Non-pigmented ciliary epithelial cell (primary cell): ENCODE data around the gene TPRG1.

Experiments
- DNase-seq: peaks from one replicate; pipeline ENCODE4 v3.0.0-alpha.2; 2010; ENCODE audit warnings: low read depth

TPRG1 gene

DNA sequence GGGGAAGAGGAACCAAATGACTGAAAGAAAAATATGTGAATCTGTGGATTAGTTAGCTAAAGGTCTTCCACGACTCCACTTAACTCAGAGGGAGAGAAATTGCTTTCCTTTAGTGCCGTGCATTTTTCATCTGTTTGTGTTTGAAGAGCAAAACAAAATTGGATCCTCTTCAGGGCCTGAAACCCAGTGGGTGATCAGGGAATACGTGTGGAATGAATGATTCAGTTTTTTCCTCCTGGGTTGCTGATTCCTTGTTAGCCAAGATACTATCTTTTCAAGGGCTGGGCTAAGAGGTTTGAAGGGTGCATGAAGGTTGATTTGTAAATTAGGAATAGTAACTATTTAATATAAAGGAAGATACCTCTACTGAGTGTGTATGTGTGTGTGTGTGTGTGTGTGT lies 61.0 kb downstream of the TPRG1 start:
- DNase-seq, result no peak

DNA sequence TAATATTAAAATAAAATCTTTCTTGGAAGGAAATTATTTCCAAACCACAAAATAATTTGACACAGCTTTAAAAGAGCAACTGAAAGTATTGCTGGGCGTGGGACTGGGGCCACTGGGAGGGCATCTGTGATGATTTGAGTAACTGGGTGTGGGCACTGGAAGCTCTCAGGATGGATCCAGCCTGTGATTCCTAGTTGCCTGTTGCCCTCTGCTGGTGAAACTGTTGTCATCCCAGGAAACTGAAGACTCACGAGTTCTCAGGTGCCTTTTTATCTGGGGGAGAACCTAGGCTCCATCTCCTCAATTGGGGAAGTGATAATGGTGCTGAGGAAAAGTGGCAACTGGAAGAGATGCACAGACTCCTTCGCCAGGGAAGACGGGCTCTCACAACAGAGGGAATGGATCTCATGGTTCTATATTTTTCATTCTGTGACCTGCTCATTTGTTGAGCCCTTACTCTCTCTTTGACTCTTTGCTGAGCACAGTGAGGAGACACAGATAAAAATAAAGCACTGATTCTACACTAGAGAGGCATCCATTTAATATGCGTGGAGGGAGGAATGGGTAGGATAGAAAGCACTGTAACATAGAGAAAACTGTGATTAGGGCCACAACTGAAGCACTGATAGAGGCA lies 61.6 kb downstream of the TPRG1 start:
- DNase-seq, result peak; percentile 28

DNA sequence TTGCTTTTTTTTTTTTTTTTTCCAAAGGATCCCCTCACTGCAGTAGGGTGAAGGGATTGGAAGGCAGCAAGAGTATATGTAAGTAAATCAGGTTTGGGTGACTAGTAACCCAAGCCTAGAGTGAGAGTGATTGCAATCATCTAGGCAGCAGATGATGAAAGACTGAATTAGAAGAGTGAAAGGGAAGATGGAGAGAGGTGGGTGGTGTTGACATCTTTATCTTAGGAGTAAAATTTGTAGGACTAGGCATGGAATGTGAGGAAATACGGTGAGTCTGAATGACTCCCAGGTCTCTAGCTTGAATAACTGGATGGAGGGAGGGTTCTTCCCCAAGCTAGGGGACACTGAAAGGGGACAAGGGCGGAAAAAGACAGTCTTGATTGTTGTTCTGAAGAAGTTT lies 63.4 kb downstream of the TPRG1 start:
- no peak for DNase-seq

DNA sequence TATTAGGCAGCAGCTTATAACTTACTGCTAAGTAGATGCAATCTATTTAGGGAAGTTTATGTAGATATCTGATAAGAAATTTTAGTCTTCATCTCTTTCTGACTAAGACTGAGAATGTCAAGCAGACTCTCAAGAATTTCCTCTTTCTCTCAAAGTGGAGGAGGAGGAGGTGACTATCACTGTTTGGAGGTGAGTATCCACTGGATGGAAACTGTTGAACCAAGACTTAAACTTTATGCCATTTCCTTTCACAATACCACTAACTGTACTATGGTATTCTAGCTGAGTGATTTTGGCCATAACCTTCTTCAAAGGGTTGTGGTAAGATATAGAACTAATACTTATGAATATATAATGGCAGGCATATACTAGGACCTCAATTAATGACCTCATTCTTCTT lies 64.6 kb downstream of the TPRG1 start:
- no peak for DNase-seq

DNA sequence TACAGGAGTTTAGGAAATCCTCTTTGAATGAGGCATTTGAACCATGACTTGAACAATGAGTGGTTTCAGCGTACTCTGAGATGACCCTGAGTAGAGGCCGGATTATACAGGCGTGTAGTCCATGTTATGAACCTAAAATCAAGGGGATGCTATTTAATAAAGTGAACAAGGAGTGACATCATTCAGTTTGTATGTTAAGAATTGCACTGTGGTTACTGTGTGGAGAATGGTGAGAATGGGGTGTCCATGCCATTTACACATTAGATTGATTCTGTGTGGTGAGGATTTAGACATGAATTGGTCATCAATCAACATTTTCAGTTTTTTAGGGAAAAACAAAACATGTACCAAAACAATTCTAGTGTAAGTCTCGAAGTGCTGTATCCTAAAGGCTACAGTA lies 65.8 kb downstream of the TPRG1 start:
- DNase-seq, result peak; percentile 9

DNA sequence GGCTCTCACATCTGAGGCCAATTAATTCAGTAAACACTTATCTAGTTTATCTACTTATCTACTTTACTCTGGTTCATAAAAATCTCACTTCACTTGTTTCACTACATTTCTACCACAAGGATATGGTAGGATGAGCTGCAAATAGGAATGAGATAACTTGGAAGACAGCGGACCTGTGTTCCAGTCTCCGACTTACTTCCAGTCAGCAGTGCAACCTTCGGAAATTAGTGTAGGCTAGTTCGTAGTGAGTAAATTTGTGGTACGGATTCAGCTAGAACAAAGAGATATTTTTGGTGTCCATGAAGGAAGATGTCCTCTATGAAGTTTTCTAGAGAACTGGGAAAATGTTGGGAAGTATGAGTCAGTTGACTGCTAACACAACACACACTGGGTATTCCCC lies 66.3 kb downstream of the TPRG1 start:
- no peak for DNase-seq

DNA sequence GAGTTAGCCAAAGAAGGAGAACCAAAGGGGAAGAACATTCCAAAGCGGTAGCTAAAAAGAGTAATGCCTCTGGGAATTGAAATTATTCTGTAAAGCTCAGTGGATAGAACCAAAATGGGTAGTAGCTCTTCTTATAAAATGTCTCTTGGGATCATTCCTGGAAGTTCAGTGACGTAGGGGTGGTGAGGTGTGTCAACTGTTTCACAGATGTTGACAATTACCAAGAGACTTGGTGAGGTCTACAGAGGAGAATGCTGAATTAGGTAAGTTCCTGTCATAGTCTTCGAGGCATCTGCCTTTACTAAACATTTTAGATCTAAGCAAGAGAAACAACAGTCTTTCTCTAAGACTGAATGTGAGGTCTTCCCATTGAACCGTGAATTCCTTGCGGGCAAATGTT lies 67.8 kb downstream of the TPRG1 start:
- no peak for DNase-seq

DNA sequence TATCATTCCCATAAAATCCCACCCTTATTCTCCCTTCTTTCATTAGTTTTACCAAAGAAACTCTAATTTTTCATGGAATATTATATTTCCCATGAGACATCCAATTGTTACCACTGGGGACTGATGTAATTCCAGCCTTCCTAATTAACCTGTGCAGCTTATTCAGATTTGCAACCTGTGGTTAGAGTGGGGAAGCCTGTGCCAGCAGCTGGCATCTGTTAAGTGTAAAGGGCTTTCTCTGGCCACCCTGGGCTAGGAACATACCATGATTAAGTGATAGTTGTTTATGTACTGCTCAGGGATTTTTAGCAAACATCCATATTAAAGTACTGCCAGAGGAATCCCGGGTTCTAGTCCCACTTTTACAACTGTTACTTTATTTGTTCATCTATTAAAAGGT lies 78.2 kb downstream of the TPRG1 start:
- no peak for DNase-seq

DNA sequence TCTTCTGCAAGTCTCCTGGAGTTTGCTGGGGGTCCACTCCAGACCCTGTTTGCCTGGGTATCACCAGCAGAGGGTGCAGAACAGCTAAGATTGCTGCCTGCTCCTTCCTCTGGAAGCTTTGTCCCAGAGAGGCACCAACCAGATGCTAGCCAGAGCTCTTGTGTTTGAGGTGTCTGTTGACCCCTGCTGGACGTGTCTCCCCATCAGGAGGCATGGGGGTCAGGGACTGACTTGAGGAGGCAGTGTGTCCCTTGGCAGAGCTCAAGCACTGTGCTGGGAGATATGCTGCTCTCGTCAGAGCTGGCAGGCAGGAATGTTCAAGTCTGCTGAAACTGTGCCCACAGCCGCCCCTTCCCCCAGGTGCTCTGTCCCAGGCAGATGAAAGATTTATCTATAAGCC lies 86.5 kb downstream of the TPRG1 start:
- DNase-seq, result no peak

DNA sequence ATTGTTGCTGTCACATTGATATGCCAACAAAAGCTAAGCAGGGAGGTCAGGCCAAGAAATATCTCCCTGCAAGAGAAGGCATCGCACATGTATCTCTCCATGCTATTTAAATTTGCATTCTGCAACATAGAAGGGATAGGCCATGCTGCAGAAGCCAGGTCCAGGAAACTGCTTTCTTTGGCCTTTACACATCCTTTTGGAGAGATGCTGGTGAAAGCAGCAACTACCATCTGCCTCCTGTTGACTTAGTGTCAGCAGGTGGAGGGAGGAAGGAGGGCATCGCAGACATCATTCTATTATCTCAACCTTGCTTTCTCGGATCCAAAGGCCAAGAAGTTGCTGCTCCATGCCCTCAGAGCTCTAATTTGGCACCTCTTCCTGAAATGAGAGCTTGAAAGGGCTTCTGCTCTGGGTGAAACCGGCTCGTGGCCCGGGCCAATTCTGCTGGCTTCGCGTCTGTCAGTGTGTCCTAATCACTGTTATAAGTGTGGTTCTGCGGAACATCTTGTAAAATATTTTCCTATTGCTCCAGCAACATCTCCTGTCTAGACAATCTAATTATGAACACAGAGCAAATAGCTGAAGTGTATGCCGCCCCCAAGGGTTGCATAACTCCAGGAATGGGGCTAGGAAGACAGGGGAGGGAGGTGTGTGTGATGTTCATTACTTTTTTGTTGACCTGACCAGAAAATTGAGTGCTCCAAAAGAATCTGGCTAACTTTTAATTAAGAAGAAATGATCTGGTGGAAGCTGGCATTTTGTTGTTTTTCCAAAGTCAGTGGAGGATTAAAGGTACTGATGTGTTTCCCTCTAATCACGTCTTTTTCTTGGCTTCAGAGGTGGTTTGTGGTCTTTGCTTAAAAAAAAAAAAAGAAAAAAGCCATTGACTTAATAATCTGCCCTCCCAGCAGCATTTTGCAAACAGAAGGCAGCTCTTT lies 89.1 kb downstream of the TPRG1 start:
- DNase-seq, result no peak

DNA sequence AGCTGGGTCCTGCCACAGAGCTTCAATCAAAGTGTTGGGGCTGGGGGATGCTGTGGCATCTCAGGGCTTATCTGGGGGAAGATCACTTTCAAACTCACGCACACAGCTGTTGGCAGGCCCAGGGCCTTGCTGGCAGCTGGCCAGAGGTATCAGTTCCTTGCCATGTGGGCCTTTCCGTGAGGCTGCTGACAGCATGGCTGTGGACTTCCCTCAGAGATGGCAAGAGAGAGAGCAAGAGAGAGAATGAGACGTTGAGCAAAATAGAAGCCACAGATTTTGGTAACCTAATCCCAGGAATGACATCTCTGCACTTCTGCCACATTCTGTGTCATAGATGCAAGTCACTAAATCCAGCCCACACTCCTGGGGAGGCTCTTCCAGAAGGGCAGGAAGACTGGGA lies 91.0 kb downstream of the TPRG1 start:
- DNase-seq, result no peak

DNA sequence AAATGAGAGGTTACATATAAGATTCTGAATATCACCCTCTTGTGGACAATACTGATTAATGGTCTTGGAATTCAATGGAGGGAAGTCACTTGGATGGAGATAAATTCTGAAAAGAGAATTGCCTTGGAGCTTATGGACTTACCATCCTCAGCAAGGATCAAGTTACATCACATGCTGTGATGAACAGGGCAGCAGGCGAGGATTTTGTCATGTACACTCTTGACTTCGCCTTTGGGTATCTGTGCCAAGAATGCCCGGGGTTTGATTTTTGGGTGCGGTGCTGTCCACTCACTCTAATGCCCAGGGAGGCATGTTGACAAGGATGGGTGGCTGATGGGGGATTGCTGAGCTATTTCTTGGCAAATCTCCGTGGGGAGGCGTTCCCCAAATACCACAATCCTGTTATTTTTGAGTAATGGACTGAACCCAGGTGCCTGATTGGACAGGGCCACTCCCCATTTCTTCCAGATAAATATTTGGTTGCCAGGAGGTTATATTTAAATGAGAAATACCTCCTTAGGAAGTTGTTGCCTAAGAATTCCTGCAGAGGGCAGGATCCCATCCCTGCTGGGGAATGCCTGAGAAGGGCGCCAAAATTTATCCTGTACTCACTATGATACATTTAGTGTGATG lies 96.3 kb downstream of the TPRG1 start:
- DNase-seq, result peak; percentile 15

DNA sequence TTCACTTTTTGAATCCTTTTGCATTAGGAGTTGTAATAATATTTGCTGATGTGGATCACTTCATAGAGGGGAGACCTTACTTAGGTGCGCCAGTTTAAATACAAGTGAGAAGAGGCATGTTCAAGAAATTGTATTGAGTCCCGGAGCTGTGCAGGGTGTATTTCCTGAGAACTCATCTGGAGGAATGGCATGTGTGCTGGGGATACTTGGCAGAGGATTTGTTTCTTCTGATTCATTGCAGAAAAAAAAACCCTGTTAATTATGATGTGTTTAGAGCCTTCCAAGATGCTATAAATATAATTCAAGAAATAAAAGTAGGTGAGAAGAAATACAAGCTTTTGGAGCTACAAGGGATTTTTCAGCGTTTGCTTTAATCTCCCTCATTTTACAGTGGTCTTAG lies 97.6 kb downstream of the TPRG1 start:
- DNase-seq, result no peak

DNA sequence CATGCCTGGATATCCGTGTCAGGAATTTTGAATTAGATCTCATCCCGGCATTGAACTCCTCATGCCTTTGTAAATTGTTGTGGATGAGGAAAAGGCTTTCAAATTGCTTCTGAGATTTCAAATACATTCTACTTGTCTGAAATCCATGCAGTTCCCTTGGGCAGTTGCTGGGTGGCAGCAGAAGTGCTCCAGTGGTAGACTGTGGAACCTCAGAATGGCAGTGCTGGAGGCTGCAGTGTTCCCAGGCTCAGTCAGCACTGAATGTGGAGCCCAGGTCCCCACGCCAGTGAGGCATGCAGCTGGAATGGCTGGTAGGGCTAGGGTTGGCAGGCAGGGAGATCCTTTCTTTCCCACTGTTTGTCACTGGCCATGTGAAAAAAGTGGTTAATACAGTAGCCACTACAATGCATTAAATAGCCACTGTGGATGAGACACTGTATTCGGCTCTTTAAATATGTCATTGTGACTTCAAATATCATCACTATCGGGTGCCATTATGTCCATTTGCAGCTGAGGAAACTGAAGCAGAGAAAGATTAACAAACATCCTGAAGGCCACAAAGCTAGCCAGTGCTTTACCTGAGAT lies 98.6 kb downstream of the TPRG1 start:
- DNase-seq, result peak; percentile 67

DNA sequence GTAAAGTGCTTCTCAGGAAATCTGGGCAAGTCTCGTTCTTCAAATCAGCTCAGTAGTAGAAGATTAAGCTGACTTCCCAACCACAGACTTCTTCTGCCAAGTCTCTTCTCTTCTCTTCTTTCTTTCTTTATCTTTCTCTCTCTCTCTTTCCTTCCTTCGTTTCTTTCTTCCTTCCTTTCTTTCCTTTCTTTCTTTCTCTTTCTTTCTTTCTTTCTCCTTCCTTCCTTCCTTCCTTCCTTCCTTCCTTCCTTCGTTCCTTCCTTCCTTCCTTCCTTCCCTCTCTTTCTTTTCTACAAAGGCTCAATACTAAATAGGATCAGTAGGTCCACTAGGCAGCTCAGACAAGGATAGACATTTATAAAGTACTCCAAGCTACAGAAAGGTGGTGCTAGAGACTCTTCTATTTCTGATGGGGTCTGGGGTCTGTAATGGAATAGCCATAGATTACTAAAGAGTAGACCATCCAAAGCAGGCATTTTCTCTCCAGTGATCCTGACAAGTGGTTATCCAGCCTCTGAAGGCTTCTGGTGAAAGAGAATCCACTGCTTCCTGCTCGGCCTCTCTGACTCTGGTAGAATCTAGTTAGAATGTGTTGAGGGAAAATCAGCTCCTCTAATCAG lies 100.8 kb downstream of the TPRG1 start:
- no peak for DNase-seq

DNA sequence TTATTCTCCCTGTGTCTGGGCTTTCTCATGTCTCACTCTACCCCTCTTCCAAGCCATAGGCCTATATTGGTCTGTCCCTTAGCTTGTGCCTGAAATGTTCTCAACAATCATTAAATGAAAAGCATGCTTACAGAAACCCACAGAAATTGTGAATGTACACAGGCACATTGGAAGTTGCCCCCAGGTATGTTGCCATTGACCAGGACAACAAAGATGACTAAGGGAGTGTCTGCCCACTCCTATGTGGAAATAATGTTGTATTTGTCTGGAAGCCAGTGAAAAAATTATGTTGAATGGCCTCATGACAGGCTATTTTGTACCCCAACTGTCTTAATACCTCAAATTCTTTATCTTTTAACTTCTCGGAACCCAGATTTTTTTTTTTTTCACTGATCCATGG lies 102.0 kb downstream of the TPRG1 start:
- no peak for DNase-seq

DNA sequence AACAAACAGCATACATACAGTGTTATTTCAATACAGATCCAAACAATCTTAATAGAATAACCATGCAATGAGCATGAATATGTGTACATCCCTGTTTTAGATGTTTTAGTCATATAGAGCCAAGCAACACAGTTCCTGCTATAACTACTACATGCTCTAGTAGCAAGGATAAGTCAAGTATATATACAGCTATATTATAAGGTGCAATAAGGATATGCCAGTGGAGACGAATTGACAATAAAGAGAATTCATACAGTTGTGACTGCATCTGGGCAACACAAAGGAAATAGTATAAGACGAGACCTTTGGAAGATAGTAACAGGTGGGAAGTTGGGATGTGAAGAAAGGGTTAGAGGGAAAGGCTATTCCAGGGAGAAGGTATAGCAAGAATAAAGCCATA lies 103.4 kb downstream of the TPRG1 start:
- DNase-seq, result no peak

DNA sequence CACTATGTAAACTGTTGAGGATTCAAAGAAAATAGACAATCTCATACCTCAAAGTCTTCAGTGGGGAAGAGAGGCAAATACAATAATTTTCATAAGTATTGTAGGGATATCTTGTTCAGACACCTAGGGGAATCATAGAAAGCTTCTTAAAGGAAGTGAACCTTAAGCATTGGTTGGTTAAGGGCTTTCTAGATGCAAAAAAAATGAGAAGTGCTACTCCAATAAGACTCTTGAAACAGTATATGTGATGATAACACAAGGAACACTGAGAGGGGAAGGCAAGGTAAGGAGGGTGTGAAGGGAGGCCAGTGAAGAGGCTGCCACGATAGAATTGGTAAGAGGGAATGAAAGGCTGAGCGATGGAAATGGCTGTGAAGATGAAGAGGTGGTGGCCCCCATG lies 104.1 kb downstream of the TPRG1 start:
- DNase-seq, result no peak

DNA sequence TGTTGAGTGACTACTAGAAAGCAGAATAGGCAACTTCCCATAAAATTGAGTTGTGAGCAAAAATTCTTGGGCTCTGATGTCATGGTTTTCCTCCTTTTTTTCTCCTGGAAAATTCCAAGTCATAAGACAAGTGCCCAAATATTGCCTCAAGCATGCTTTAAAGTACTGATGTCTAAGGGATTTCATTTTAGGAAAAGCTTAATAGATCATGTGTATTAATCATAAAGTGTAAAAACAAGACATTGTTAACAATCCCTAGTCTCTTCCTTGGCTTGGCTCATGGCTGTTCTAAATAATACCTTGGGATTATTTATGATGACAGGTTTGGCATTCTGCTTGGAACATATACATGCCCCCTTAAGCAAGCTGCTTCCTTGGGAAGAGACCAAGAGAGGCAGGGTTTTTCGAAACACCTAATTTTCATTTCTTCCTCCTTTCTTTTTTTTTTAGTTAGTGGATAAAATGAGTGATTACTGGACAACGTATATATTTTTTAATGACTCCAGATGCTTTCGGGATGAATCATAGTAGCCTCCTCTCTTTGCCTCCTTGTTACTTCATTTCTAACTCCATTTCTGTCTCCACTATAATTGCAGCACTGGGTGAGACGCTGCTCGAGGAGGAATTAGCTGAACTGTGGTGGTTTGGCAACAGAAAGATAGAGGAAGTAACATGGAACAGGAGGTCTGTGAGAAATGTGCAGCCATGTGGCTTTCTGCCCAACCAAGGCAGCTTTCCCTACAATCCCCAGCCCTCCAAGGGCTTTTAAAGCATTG lies 104.9 kb downstream of the TPRG1 start:
- DNase-seq, result peak; percentile 13

DNA sequence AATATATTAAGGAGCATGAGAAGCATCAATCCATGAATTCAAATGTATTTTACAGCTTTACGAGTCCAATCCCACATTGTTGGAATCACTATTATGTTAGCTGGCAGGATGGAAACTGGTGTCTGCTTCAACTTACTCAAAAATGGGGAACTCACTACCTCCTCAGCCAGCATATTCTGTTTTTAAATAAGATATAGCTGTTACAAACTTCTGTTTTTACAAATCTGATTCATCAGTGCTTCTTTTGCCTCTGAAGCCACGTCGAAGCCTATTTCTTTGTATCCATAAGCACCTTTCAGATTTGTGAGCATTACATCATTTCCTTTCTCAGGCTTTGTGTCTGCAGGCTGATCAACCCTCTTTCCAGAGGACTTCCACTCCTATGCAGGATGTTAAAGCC lies 105.9 kb downstream of the TPRG1 start:
- no peak for DNase-seq

DNA sequence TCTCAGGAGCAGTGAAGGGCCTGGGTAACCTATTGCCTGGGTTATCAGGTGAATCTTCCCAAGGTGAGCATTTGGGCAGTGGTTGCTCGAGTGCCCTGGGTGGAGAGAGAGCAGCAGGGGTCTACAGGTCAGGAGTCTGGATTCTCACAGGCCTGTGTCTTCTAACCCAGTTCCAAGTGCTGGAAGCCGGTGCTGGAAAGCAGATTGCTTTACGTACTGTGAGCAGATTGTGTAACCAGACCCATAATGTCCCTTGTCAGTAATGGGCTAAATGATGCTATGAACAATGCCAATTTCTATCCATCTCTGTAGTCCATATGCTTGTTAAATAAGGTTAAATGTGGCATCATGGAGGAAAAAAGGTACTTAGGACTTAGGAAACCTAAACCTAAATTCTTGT lies 106.5 kb downstream of the TPRG1 start:
- no peak for DNase-seq

DNA sequence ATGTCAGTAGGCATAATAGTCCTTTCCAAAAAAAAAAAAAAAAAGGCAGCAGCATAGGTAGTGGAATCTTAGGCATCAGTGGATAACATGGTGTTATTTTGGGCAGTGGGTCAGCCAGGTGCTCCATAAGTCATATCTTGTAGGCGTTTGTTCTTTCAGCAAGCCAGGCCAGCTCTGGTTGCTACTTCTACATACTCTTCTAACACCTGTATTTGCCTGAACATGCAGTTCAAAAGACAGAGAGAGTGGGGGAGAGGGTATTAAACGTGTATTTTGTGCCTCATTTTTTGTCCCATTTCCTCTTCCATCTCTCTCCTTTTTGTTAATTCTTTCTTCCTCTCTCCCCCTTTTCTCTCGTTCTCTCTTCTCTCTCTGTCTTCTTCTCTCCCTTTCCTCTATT lies 110.4 kb downstream of the TPRG1 start:
- DNase-seq, result no peak
